ENCODE measurements around the gene ANKRD17. TPM values are rescaled to one million over a fixed set of nuclear protein-coding genes. Genes with fewer than 3 reads are reported as not detected.

ANKRD17 gene
- total and polyA plus RNA-seq, 9 of the 15 experiments (the other 6 are each of a cell fraction or from before 2014, with no cell fraction given) = 25.5 to 86.9 (median 52.2) TPM

GRCh38 chr4:73258686-73259570, at the start of gene ANKRD17 (continued):
- no peak for TF ChIP-seq ELK1 (CRISPR knock-in tag; IDR thresholded peaks at IDR 0.05)
- no peak for TF ChIP-seq NCOA6 (IDR thresholded peaks at IDR 0.05)
- TF ChIP-seq ZZZ3 (IDR thresholded peaks at IDR 0.05) = peak; percentile 51; the same call in 1 of the 2 replicates
- no peak for TF ChIP-seq HDGF (IDR thresholded peaks at IDR 0.05)
- TF ChIP-seq NCOR1 (IDR thresholded peaks at IDR 0.05) = peak; percentile 25; the same call in 1 of the 2 replicates
- TF ChIP-seq ZNF717 (CRISPR knock-in tag; IDR thresholded peaks at IDR 0.05) = no peak
- TF ChIP-seq BACH1 (tag; IDR thresholded peaks at IDR 0.05) = no peak
- peak; percentile 58 for TF ChIP-seq JUND (IDR thresholded peaks at IDR 0.05; ENCODE audit: borderline replicate concordance, low read depth, low read length)
- no peak; the same call in 2 of the 3 replicates for TF ChIP-seq JUND (tag; IDR thresholded peaks at IDR 0.05; ENCODE audit: borderline replicate concordance, low read depth, low read length)
- no peak for TF ChIP-seq ZNF408 (CRISPR knock-in tag; IDR thresholded peaks at IDR 0.05; ENCODE audit: low read depth)
- TF ChIP-seq PRMT5 (CRISPR knock-in tag; IDR thresholded peaks at IDR 0.05) = no peak
- TF ChIP-seq POU5F1 (IDR thresholded peaks at IDR 0.05; ENCODE audit: borderline replicate concordance, low read depth, low read length, partially characterized antibody) = no peak
- no peak for TF ChIP-seq ZNF384 (IDR thresholded peaks at IDR 0.05; ENCODE audit: low read depth, low read length)
- TF ChIP-seq SNRNP70 (optimal IDR thresholded peaks at IDR 0.05; ENCODE audit: low read depth, low read length) = no peak
- no peak for TF ChIP-seq FOS (IDR thresholded peaks at IDR 0.05; ENCODE audit: extremely low read depth, insufficient read length)
- no peak for TF ChIP-seq ZNF133 (CRISPR knock-in tag; IDR thresholded peaks at IDR 0.05)
- no peak for TF ChIP-seq ZNF274 (IDR thresholded peaks at IDR 0.05; ENCODE audit: borderline replicate concordance, low read depth, low read length)
- no peak for TF ChIP-seq CHD1 (IDR thresholded peaks at IDR 0.05; ENCODE audit: low read length)
- TF ChIP-seq ZNF165 (CRISPR knock-in tag; IDR thresholded peaks at IDR 0.05; ENCODE audit: borderline replicate concordance) = no peak
- peak; percentile 78 for TF ChIP-seq ZBTB1 (CRISPR knock-in tag; IDR thresholded peaks at IDR 0.05; ENCODE audit: borderline replicate concordance, low read depth)
- TF ChIP-seq IRF1 (CRISPR knock-in tag; IDR thresholded peaks at IDR 0.05; ENCODE audit: borderline replicate concordance) = no peak
- TF ChIP-seq, protein P1, sequence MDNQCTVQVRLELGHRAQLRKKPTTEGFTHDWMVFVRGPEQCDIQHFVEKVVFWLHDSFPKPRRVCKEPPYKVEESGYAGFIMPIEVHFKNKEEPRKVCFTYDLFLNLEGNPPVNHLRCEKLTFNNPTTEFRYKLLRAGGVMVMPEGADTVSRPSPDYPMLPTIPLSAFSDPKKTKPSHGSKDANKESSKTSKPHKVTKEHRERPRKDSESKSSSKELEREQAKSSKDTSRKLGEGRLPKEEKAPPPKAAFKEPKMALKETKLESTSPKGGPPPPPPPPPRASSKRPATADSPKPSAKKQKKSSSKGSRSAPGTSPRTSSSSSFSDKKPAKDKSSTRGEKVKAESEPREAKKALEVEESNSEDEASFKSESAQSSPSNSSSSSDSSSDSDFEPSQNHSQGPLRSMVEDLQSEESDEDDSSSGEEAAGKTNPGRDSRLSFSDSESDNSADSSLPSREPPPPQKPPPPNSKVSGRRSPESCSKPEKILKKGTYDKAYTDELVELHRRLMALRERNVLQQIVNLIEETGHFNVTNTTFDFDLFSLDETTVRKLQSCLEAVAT (IDR thresholded peaks at IDR 0.05) = no peak
- no peak for TF ChIP-seq NR3C1 (CRISPR knock-in tag; IDR thresholded peaks at IDR 0.05)
- no peak for TF ChIP-seq ZNF431 (CRISPR knock-in tag; IDR thresholded peaks at IDR 0.05)
- peak; percentile 94 for TF ChIP-seq POLR2B (IDR thresholded peaks at IDR 0.05; ENCODE audit: low read depth, partially characterized antibody)
- TF ChIP-seq GATA2 (CRISPR knock-in tag; IDR thresholded peaks at IDR 0.05) = no peak
- peak; percentile 55; the same call in 1 of the 2 replicates for TF ChIP-seq ZKSCAN1 (IDR thresholded peaks at IDR 0.05; ENCODE audit: low read depth, low read length)
- TF ChIP-seq ZNF124 (CRISPR knock-in tag; IDR thresholded peaks at IDR 0.05) = no peak
